ENCODE data around the gene ERMARD. TPM values are rescaled to one million over a fixed set of nuclear protein-coding genes. Genes with fewer than 3 reads are reported as not detected.

ERMARD gene
- total RNA-seq, 1 donor from 2014 or later = 26.1 TPM

- Mint-ChIP-seq H3K36me3 (ENCODE audit: low read depth) (peaks cover 2% of the 10 kb centered on the region), H3K27me3 (ENCODE audit: low read depth) (peaks cover 15% of the 10 kb centered on the region), H3K4me3 (ENCODE audit: unreplicated experiment) (no peak overlapping the region), H3K4me1 (ENCODE audit: low read depth) (no peaks in the 10 kb centered on the region), H3K27ac (ENCODE audit: unreplicated experiment) (no peak overlapping the region), H3K9me3 (ENCODE audit: low read depth) (peaks cover 11% of the 10 kb centered on the region)
- no peak for TF ChIP-seq CTCF (IDR thresholded peaks at IDR 0.05)
- DNase-seq (ENCODE audit: low spot score) = no peak
Measured at GRCh38 chr6:169811072-169811471, 59.6 kb downstream of the ERMARD start.

GRCh38 chr6:169811521-169812256 is 60.3 kb downstream of the ERMARD start:
- peaks cover 15% of the 10 kb centered on the region for H3K9me3 Mint-ChIP-seq (ENCODE audit: low read depth)
- no peak overlapping the region for H3K4me3 Mint-ChIP-seq (ENCODE audit: unreplicated experiment)
- TF ChIP-seq CTCF (IDR thresholded peaks at IDR 0.05) = no peak
- peaks cover 9% of the 10 kb centered on the region for H3K27me3 Mint-ChIP-seq (ENCODE audit: low read depth)
- H3K36me3 Mint-ChIP-seq (ENCODE audit: low read depth) = peaks cover 2% of the 10 kb centered on the region
- no peak overlapping the region for H3K27ac Mint-ChIP-seq (ENCODE audit: unreplicated experiment)
- no peaks in the 10 kb centered on the region for H3K4me1 Mint-ChIP-seq (ENCODE audit: low read depth)
- DNase-seq (ENCODE audit: low spot score) = no peak

GRCh38 chr6:169812257-169812644 is 60.8 kb downstream of the ERMARD start:
- no peak for TF ChIP-seq CTCF (IDR thresholded peaks at IDR 0.05)
- peaks cover 11% of the 10 kb centered on the region for H3K27me3 Mint-ChIP-seq (ENCODE audit: low read depth)
- H3K36me3 Mint-ChIP-seq (ENCODE audit: low read depth) = peaks cover 2% of the 10 kb centered on the region
- DNase-seq (ENCODE audit: low spot score) = no peak
- H3K4me3 Mint-ChIP-seq (ENCODE audit: unreplicated experiment) = no peak overlapping the region
- no peak overlapping the region for H3K27ac Mint-ChIP-seq (ENCODE audit: unreplicated experiment)
- peaks cover 21% of the 10 kb centered on the region for H3K9me3 Mint-ChIP-seq (ENCODE audit: low read depth)
- H3K4me1 Mint-ChIP-seq (ENCODE audit: low read depth) = no peaks in the 10 kb centered on the region

GRCh38 chr6:169813969-169814368 is 62.5 kb downstream of the ERMARD start:
- DNase-seq (ENCODE audit: low spot score) = no peak
- Mint-ChIP-seq H3K36me3 (ENCODE audit: low read depth) (peaks cover 5% of the 10 kb centered on the region), H3K27ac (ENCODE audit: unreplicated experiment) (no peak overlapping the region), H3K4me1 (ENCODE audit: low read depth) (no peaks in the 10 kb centered on the region), H3K4me3 (ENCODE audit: unreplicated experiment) (no peak overlapping the region), H3K9me3 (ENCODE audit: low read depth) (peaks cover 25% of the 10 kb centered on the region), H3K27me3 (ENCODE audit: low read depth) (peaks cover 24% of the 10 kb centered on the region)
- no peak for TF ChIP-seq CTCF (IDR thresholded peaks at IDR 0.05)

- Mint-ChIP-seq H3K36me3 (ENCODE audit: low read depth) (peaks cover 5% of the 10 kb centered on the region), H3K9me3 (ENCODE audit: low read depth) (peaks cover 25% of the 10 kb centered on the region), H3K4me1 (ENCODE audit: low read depth) (no peaks in the 10 kb centered on the region), H3K27me3 (ENCODE audit: low read depth) (peaks cover 34% of the 10 kb centered on the region), H3K4me3 (ENCODE audit: unreplicated experiment) (no peak overlapping the region), H3K27ac (ENCODE audit: unreplicated experiment) (no peak overlapping the region)
- TF ChIP-seq CTCF (IDR thresholded peaks at IDR 0.05) = no peak
- no peak for DNase-seq (ENCODE audit: low spot score)
Measured at GRCh38 chr6:169816054-169816453, 64.6 kb downstream of the ERMARD start.

Measured in chondrocyte (in vitro differentiated cells).